HG03378 (cell line): ENCODE data around the gene CYTH1.

Source experiments
- ATAC-seq: cut with Tn5 transposase; IDR thresholded peaks from one replicate; pipeline ENCODE4 v1.9.1; 2021; ENCODE audit warnings: mild to moderate bottlenecking, moderate library complexity; ENCODE audit not compliant: unreplicated experiment

CYTH1 gene

DNA sequence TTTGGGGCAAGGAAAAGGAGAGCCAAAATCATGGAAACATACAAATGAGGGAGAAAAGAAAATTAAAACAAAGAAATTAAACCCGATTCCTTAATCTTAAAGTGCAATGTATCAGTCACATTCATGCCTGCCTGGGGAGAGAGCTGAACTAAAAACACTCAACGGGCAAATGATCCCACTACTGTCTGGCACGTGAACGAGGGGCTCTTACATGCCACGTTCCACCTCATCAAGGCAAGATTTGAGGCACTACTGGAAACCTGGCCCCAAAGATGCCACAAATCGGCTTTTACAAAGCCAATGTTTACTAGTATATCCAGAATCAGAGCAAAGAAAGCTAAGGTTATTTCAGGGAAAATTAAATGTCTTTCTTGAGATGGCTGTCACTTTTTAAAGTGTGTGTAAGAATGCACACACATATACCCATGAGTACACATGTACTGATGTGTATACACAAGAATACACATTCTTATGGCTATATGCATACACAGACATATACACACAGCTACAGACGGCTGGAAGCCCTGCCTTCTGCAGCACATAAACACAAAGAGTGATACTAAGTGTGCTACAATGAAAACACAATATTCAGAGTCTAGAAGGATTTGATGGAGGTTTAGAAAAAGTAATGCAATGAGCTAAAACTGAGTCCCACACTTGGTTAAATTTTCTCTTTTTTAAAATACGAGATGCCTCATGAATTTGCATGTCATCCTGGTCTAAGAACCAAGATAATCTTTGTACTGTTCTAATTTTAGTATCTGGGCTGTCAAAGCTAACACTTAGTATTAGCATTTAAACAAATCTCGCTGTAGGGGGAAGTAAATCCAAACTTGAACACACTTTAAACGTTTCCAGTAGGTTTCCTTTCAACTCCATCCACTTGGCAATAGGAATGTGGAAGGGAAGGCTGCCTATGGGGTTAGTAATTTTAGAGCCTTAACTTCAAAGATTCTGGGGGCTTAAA is 85.8 kb downstream of the CYTH1 start:
- ATAC-seq: no peak

DNA sequence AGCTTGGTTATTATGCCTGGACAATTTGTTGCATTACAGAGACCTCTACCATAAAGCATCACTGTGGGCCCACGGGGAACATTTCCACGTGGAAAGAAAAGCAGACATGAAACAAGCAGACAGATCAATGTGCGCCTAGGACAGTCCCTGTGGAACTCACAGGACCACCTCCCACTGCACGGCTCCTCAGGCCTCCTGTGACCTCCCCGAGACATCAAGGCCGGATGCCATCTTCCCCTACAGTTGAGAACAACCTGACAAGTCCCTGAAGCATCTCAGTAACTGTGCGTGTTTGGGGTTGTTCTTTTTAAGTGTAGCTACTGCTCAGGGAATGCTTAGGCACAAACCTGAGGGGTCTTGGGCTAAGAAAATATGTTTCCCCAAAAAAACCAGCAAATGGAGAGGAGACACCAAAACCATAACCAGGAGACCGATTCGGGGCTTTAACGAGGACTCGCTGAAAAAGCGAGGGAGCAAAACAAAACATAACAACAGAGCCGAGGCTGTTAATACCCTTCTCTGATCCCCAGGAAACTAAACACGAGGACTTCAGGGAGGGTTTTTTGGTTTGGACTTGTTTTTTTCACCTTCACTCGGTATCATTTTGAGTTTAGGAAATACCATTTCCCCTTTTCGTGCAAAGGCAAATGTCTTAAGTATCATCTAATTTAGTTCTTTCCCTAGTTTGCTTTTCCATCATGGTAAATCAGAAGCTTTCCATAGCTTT is 87.1 kb downstream of the CYTH1 start:
- ATAC-seq: no peak

DNA sequence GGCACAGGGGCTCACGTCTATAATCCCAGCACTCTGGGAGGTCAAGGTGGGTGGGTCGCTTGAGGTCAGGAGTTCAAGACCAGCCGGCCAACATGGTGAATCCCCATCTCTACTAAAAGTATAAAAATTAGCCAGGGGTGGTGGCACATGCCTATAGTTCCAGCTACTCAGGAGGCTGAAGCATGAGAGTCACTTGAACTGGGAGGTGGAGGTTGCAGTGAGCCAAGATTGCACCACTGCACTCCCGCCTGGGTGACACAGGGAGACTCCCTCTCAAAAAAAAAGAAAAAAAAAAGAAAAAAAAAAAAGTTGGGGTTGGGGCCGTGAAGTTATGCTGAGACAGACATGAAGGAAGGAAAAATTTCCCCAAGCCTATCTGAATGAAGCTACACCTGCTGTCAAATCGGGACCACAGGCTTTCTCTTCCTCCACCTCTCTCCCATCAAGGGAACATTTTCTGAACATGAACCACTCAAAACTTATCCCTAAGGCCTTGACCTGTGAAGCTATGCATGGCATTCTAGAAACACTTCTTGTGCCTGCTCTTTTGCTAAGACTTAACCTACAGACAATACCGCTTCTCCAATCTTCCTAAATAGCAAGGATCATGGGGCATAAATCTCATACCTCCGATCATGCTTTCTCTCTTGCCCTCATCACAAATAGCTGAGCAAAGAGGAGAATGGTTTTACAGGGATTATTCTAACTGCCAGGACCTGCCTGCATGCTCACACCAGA is 88.6 kb downstream of the CYTH1 start:
- ATAC-seq: no peak

DNA sequence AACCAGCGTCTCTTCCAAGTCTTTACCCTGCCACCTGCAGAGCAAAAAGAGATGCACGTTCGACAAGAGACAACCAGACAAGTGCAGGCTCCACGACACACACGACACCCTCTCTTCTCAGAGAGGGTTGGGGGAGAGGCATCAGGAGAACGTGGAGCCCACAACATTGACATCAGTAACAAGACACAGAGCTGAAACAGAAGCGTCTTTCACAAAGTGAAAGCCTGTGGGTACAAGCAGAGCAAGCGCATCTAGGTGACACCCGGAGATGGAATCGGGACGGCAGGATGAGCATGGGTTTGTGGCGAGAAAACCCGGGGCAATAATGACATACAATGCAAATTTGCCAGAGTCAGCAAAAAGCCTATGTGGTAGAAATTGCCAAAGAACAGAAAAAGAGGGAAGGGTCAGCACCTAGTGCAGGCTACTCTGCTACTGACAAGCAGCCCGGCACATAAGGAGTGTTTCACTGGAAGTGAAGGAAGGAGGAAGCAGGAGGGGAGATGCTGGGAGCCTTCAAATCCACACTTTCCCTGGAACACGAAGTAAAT is 89.5 kb downstream of the CYTH1 start:
- no peak for ATAC-seq

DNA sequence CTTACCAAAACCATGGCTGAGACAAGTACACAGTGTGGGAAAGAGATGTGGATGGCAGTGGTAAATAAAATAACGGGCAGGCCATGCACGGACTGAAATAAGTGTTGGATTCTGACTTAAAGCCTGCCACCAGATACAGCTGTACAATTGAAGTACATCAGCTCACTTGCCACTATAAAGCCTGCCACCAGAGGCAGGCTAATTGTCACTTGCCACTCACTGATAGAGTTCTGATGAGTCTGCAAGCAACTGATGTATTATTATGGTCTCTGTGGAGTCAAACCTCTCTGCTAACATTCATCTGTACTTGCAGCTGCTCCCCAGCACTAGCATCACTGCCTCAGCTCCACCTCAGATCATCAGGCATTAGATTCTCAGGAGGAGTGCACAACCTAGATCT is 93.0 kb downstream of the CYTH1 start:
- ATAC-seq: no peak

DNA sequence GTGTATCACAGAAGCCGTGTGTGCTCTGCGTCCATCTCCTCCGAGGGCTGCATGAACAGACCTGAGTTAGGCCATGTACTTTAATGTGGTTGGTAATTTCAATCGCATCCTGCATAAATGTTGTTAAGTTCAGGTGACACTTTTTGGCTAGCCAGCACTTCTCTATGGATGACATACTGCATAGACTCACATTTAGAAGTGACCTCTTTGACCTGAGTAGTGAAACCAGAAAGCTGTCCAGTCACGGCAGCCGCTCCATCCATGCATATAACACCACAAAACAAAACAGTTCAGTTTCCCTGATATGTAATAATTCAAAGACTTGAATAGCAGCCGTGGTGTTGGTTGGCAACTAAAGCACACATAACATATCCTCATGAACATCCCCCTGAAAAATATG is 94.1 kb downstream of the CYTH1 start:
- no peak for ATAC-seq

DNA sequence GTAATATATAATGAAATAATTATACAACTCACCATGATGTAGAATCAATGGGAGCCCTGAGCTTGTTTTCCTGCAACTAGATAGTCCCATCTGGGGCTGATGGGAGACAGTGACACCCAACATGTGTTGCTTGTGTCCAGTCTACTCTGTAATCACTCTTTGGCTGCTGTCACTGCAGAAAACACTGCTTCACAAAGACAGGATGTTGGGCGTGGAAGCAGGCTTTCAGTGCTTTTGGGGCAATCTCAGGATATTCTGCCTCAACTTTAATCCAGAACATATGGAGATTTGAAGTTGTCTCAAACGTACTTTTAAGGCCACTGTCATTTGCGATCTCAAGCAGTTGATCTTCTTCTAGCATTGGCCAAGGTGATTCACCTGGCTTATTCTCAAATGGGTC is 94.9 kb downstream of the CYTH1 start:
- no peak for ATAC-seq

DNA sequence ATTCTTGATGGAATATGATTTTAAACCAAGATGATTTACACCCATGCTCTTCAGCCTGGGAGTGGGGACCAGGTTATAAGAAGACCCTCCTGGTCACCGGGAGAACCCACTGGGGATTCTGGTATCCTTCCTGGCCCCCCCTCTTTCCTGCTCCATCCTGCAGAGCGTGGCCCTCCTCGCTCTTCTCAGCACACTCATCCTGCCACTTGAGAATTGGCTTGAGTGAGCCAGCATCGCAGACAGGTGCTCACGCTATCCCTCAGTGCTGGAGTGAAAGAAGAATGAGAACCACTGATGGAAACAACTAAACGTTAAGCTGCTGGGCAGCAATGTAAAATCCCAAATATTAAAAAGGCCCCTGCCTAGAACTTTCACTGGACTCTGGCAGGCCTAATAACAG is 98.0 kb downstream of the CYTH1 start:
- no peak for ATAC-seq

DNA sequence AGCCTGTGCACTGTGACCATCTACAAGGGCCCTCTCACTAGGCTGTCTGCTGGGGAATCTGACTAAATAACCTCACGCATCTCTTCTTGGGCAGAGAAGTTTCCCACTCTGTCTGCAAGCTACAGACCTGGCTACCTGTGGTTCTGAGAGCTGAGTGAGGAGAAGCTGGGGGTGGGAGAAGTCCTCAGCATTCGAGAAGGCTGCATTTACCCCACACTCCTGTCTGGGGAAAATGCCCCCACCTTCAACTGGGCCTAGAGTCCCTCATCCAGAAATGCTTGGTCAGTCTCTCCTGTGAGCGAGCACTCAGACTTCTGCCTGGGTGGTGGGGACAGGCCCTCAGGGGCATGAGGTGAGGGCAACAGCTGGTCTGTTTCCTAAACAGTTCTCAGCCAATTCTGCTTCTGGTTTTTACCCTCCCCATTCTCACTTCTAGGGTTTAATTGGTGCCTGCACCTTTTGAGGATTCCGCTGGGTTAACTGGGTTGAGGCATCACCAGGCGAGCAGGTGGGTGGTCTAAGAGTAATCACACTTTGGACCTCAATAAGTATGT is 98.6 kb downstream of the CYTH1 start:
- ATAC-seq: no peak

DNA sequence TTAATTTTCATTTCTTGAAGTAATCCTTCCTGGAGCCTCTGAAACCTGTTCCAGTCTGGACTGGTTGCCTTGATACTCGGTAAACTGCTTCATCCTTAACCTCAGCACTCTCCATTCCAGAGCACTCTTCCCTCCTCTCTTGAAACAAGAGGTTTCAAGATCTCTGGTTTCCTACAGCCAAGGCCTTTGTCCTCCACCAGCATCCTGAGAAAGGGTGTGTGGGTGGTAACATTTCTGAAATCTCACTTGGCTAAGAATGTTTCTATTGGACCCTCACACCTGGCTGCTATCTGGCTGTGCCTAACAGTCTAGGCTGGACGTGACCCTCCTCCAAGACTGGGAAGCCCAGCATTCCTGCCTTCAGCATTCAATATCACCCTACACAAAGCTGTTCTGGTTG is 99.7 kb downstream of the CYTH1 start:
- no peak for ATAC-seq

DNA sequence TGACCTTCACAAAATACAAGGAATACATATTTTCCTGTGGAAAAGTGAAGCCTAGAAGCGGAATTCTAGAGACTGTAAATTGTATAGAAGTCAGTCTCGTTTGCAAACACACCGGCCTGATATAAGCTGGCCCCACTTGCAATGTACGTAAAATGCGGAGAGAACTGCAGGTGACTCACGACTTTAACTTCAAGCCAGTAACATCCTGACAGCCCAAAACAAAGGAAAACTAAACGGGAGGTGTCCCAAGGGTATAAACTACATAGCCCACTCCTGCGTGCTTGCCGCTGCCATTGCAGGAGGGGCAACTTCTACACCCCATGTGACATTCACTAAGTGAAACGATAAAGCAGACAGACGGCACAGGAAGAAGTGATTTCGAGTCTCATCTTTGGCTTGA is 101.6 kb downstream of the CYTH1 start:
- ATAC-seq: no peak

DNA sequence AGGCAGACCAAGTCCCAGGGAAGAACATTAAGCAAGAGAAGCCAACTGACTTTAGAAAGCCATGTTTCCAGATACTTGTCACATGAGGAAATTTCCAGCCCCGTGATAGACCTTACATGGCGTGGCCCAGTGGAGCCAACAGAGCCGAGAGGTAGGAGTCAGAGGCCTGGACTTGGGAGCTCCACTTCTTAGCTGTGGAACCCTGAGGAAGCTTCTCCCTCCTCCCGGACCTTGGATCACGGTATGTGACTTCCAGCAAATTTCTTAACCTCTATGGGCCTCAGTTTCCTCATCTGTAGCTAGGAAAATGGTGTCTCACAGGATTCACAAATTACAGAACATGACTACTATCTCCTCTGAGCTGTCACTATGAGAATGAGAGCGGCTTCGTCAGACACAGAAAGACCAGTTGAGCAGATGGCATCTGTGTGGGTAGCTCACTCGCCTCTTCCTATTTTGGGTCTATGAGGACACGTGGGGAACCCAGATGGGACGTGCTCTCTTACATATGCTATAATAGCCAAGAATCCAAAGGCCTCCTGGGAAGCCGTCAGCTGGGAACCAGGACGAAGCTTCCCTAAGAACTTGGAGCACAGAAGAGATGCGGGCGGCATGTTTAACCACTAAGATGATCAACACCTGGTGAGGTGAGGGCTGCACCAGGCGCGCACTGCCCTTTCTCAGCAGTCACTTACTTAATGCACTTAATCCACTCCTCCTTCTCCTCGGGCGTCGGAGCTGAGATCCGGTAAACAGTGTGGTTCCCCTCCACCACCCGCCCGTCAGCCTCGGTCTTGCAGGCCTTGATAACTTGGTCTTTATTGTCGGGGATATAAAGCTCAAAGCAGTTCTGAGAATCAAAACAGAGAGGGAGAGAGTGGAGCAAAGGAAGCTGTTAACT is 102.3 kb downstream of the CYTH1 start:
- no peak for ATAC-seq

DNA sequence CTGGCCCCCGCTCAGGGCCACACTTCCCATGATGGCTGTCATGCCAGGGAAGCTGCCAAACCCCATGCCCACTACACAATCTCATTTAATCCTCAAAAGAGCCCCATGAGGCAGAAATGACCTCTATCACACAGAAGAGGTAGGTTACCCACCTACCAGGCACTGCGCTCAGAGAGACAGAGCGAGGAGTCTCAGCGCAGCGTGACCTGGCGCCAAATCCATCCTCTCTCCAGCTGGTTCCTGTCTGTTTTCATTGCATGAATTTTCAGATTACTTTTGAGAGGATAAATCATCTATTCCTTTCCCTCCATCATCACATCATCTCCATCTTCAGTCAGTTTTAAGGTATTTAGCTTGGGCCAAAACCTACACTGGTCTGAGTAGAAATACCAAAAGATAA is 103.4 kb downstream of the CYTH1 start:
- no peak for ATAC-seq

DNA sequence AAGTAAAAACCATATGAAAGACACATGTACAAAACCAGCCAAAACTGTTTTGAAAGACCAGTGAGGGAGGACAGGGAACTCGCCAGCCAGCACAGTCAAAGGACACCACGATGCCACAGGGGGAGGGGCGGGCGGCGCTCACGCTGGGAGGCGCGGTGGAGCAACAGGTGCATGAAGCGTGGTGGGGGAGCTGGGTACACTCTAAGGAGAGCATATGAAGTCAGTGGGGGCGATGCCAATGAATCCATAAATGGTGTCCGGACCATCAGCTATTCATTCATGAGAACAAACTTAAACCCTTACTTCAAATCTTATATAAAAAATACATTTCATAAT is 103.9 kb downstream of the CYTH1 start:
- ATAC-seq: no peak

DNA sequence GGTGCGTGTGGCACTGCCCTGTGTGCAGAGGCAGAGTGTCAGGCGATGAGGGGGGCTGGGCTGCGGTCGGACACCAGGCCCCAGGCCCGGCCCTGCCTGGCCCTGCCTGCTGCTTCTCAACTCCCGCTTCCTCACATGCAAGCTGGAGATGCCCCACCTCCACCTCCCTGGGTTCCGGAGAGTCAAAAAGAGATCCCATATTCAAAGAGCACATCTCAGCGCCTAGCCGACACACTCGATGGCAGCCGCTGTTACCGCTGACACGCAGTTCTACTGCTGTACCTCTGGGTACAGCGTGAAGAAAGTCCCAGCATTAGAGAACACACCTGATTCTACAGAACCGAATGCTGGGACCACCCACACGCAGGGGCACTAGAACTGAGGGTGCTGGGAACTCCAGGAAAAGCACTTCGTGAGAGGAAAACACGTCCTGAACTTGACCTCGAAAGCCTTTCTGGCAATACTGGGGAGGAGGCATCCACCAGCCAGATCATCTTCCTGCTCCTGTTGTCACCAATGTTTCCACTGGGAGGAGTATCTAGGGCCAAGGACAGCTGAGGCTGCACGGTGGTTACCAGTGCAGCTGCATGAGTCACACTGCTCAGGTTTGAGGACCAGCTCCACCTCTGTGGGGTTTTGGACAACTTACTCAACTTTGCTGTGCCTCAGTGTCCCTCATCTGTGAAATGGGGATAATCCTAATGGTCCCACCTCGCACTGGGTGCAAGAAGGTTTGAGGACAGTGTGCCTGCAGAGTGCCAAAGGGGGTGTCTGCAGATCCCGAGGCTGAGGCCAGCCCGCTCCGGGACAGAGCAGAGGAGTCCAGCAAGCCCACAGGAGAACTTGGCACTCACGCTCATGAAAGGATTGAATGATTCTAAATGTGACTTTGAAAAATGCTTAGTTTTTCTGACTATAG is 104.5 kb downstream of the CYTH1 start:
- ATAC-seq: no peak

DNA sequence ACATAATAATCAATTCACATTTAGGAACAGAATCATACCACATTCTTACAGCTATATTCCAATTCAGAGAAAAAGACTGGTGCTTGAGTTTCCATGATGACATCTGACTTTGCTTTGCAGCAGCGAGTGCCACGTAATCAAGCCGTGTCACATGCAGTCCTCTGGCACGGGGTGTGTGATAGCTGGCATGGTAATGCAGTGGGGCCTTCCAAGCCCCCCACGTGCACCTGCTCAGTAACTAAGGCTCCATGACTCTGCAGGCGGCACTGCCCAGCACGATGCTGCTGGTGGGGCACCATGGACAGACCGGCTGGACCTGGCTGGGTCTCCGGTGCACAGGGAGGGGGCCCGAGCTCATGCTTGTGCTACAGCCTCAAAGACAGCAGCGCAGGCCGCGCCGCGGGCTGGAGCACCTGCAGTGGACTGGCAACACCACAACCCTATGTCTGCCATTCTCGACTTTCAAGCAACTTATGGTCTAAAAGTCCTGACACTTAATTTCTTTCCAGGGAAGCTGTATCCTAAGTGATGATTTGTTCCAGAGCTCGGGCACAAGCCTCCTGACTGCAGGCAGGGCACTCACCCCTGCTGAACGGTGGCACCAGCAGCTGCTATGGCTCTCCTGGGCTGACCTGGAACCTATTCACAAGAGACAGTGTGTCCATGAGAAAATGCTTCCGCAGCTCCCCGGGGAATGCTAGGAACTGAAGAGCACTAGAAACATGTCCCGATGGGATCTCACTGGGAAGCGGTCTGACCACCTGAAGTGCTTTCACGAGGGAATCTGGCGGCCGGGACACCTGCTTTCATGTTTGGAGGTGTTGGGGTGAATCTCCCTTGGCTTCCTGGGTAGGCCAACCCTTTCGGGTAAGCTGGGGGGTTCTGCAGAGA is 105.4 kb downstream of the CYTH1 start:
- no peak for ATAC-seq

DNA sequence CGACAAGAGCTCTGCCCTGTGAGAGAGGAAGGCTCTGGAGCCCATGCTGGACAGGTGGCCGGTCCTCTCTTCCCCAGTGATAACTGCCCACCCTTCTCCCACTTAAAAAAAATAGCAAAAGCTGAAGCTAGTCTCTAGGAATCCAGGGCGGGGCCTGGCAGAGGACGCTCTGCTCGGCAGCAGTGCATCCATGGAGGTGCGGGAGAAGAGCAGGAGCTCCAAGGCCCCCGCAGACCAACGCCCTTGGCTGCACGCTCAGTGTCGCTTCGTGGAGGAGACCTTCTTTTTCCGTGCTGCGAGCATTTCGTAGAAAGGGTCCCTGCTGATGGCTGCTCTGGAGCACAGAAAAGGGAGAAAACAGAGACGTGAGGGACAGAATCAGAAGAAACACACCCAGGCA is 106.2 kb downstream of the CYTH1 start:
- no peak for ATAC-seq

DNA sequence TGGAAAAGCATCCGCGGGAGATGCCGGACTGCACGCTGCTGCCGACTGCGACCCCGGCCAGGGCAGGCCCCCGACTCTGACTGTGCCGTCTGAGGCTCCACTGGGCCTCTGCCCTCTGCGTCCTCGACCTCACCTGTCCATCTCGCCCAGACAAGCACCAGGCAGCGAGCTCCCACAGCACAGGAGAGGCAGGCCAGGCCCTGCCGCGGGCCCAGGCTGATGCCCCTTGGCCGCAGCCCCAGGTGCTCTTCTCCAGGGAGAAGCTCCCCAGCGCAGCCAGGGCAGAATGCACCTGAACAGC is 106.8 kb downstream of the CYTH1 start:
- ATAC-seq: no peak
